ENCODE results near the gene ROR2. TPM values are rescaled to one million over a fixed set of nuclear protein-coding genes. Genes with fewer than 3 reads are reported as not detected.

The ROR2 gene
- total and polyA plus RNA-seq, 2 donors (not counting 3 experiments of a cell fraction or from before 2014, with no cell fraction given) = not detected

DNA sequence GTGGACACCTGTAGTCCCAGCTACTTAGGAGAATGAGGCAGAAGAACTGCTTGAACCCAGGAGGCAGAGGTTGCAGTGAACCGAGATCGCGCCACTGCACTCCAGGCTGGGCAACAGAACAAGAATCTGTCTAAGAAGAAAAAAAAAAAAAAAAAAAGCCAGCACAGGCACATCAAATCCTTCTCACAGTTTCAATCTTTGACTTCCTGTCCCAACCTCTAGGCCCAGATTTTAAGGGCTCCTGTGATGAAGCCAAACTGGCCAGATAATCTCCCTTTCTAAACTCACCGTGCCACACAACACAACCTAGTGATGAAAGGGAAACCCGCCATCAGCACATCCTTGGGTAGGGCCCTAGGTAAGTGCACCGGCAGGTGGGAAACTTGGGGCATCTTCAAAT lies 58.1 kb downstream of the ROR2 start:
- Histone ChIP-seq H3K4me2 (ENCODE audit: insufficient read depth, low read length) (no peak overlapping the region), H3K4me3 (replicated peaks in 1 of 3; ENCODE audit: insufficient read depth in 1 of 3, low read depth in 1 of 3, low read length in 3 of 3) (no peak overlapping the region), H3K9ac (replicated peaks; ENCODE audit: extremely low read depth, insufficient read depth, low read length) (no peak overlapping the region), H3K27ac (ENCODE audit: insufficient read depth, low read depth, low read length) (no peak overlapping the region), H3K79me2 (ENCODE audit: control insufficient read depth, insufficient read depth, low read length) (no peaks in the 10 kb centered on the region), H3K9me1 (replicated peaks; ENCODE audit: control insufficient read depth, extremely low read depth, insufficient read depth, low read length) (no peaks in the 10 kb centered on the region), H3K27me3 (ENCODE audit: control insufficient read depth in 2 of 2, insufficient read depth in 2 of 2, low read length in 2 of 2) (no peaks in the 10 kb centered on the region), H4K20me1 (replicated peaks; ENCODE audit: control insufficient read depth, extremely low read depth, insufficient read depth, low read length) (no peaks in the 10 kb centered on the region), H2AFZ (ENCODE audit: low read depth, low read length) (no peak overlapping the region), H3K4me1 (ENCODE audit: control insufficient read depth, extremely low read depth, insufficient read depth, low read length) (no peaks in the 10 kb centered on the region), H3K9me3 (replicated peaks; ENCODE audit: control insufficient read depth, insufficient read depth, low read length) (no peaks in the 10 kb centered on the region), H3K36me3 (ENCODE audit: control insufficient read depth in 2 of 2, extremely low read depth in 1 of 2, insufficient read depth in 2 of 2, low read length in 2 of 2) (no peaks in the 10 kb centered on the region)
- TF ChIP-seq, protein P1, sequence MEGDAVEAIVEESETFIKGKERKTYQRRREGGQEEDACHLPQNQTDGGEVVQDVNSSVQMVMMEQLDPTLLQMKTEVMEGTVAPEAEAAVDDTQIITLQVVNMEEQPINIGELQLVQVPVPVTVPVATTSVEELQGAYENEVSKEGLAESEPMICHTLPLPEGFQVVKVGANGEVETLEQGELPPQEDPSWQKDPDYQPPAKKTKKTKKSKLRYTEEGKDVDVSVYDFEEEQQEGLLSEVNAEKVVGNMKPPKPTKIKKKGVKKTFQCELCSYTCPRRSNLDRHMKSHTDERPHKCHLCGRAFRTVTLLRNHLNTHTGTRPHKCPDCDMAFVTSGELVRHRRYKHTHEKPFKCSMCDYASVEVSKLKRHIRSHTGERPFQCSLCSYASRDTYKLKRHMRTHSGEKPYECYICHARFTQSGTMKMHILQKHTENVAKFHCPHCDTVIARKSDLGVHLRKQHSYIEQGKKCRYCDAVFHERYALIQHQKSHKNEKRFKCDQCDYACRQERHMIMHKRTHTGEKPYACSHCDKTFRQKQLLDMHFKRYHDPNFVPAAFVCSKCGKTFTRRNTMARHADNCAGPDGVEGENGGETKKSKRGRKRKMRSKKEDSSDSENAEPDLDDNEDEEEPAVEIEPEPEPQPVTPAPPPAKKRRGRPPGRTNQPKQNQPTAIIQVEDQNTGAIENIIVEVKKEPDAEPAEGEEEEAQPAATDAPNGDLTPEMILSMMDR (IDR thresholded peaks at IDR 0.05; ENCODE audit: extremely low read depth in 1 of 2, insufficient read depth in 1 of 2, low read depth in 1 of 2, low read length in 2 of 2) = no peak
- FAIRE-seq (no peak), DNase-seq (ENCODE audit: low read depth, low spot score) (no peak)
- no TSS peak for BruUV-seq (replicated peaks)
- CTCF ChIA-PET = no interaction called here
- dilution Hi-C loops (cut with MboI; ENCODE audit: extremely low pct_ligation_motif_present, low sequenced_read_pairs) (no loop called here), intact Hi-C loops (cut with micrococcal nuclease) (no loop called here)
- POLR2A ChIA-PET = no interaction called here

DNA sequence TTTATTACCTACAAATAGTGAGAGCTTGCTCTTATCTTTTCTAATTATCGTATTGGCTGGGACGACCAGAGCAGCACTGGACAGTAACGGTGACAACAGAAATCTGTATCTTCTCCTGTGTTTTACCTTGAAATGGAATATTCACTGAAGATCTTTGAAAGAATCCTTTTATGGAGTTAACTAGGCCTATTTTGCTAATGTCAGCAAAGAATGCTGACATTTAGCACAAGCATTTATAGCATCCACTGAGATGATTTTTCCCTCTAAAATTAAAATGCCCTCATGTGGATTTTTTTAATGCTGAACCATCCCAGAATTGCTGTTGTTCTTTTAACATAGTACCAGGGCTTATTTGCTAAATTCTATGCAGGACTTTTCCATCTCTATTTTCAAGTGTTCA lies 59.4 kb downstream of the ROR2 start:
- no peaks in the 10 kb centered on the region for H3K9me3 ChIP-seq (replicated peaks; ENCODE audit: control insufficient read depth, insufficient read depth, low read length)
- no peaks in the 10 kb centered on the region for H4K20me1 ChIP-seq (replicated peaks; ENCODE audit: control insufficient read depth, extremely low read depth, insufficient read depth, low read length)
- no peak for TF ChIP-seq MYC (IDR thresholded peaks at IDR 0.05; ENCODE audit: low read depth, low read length)
- no peak for TF ChIP-seq EZH2 (IDR thresholded peaks at IDR 0.05; ENCODE audit: borderline replicate concordance, low read depth, low read length, severe bottlenecking)
- no peak for TF ChIP-seq GATA2 (IDR thresholded peaks at IDR 0.05; ENCODE audit: insufficient read depth, insufficient read length, low read depth, low read length)
- no peak for TF ChIP-seq JUN (IDR thresholded peaks at IDR 0.05; ENCODE audit: borderline replicate concordance, insufficient read depth, insufficient read length, low read depth)
- TF ChIP-seq POLR2A (IDR thresholded peaks at IDR 0.05; ENCODE audit: low read depth, low read length) = no peak
- TF ChIP-seq, protein P2, sequence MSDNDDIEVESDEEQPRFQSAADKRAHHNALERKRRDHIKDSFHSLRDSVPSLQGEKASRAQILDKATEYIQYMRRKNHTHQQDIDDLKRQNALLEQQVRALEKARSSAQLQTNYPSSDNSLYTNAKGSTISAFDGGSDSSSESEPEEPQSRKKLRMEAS (IDR thresholded peaks at IDR 0.05; ENCODE audit: insufficient read depth, insufficient read length) = no peak
- dilution Hi-C loops (cut with MboI; ENCODE audit: extremely low pct_ligation_motif_present, low sequenced_read_pairs) = no loop called here
- no peaks in the 10 kb centered on the region for H3K9me1 ChIP-seq (replicated peaks; ENCODE audit: control insufficient read depth, extremely low read depth, insufficient read depth, low read length)
- H3K4me3 ChIP-seq (replicated peaks in 1 of 3; ENCODE audit: insufficient read depth in 1 of 3, low read depth in 1 of 3, low read length in 3 of 3) = no peak overlapping the region
- H2AFZ ChIP-seq (ENCODE audit: low read depth, low read length) = no peak overlapping the region
- H3K4me1 ChIP-seq (ENCODE audit: control insufficient read depth, extremely low read depth, insufficient read depth, low read length) = no peaks in the 10 kb centered on the region
- ChIA-PET CTCF (no interaction called here), POLR2A (no interaction called here)
- H3K27ac ChIP-seq (ENCODE audit: insufficient read depth, low read depth, low read length) = no peak overlapping the region
- no peak for FAIRE-seq
- no peaks in the 10 kb centered on the region for H3K79me2 ChIP-seq (ENCODE audit: control insufficient read depth, insufficient read depth, low read length)
- no peaks in the 10 kb centered on the region for H3K36me3 ChIP-seq (ENCODE audit: control insufficient read depth in 2 of 2, extremely low read depth in 1 of 2, insufficient read depth in 2 of 2, low read length in 2 of 2)
- no peak for DNase-seq (ENCODE audit: low read depth, low spot score)
- H3K27me3 ChIP-seq (ENCODE audit: control insufficient read depth in 2 of 2, insufficient read depth in 2 of 2, low read length in 2 of 2) = no peaks in the 10 kb centered on the region
- no peak overlapping the region for H3K9ac ChIP-seq (replicated peaks; ENCODE audit: extremely low read depth, insufficient read depth, low read length)
- BruUV-seq (replicated peaks) = no TSS peak
- H3K4me2 ChIP-seq (ENCODE audit: insufficient read depth, low read length) = no peak overlapping the region
- intact Hi-C loops (cut with micrococcal nuclease) = no loop called here

Measured in endothelial cell of umbilical vein (primary cell).